ENCODE results near the gene ZNF654. TPM values are rescaled to one million over a fixed set of nuclear protein-coding genes. Genes with fewer than 3 reads are reported as not detected.

Gene ZNF654
- total and polyA plus RNA-seq, 2 experiments from 2014 or later, result 6.2 to 7.5 TPM

- TF ChIP-seq NANOG (IDR thresholded peaks at IDR 0.05; ENCODE audit: borderline replicate concordance), result no peak
- no peak for TF ChIP-seq EZH2 (IDR thresholded peaks at IDR 0.05; ENCODE audit: low read depth, unreplicated experiment)
- no peak for TF ChIP-seq STAT1 (IDR thresholded peaks at IDR 0.05; ENCODE audit: unreplicated experiment)
- TF ChIP-seq, protein P1, sequence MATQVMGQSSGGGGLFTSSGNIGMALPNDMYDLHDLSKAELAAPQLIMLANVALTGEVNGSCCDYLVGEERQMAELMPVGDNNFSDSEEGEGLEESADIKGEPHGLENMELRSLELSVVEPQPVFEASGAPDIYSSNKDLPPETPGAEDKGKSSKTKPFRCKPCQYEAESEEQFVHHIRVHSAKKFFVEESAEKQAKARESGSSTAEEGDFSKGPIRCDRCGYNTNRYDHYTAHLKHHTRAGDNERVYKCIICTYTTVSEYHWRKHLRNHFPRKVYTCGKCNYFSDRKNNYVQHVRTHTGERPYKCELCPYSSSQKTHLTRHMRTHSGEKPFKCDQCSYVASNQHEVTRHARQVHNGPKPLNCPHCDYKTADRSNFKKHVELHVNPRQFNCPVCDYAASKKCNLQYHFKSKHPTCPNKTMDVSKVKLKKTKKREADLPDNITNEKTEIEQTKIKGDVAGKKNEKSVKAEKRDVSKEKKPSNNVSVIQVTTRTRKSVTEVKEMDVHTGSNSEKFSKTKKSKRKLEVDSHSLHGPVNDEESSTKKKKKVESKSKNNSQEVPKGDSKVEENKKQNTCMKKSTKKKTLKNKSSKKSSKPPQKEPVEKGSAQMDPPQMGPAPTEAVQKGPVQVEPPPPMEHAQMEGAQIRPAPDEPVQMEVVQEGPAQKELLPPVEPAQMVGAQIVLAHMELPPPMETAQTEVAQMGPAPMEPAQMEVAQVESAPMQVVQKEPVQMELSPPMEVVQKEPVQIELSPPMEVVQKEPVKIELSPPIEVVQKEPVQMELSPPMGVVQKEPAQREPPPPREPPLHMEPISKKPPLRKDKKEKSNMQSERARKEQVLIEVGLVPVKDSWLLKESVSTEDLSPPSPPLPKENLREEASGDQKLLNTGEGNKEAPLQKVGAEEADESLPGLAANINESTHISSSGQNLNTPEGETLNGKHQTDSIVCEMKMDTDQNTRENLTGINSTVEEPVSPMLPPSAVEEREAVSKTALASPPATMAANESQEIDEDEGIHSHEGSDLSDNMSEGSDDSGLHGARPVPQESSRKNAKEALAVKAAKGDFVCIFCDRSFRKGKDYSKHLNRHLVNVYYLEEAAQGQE (IDR thresholded peaks at IDR 0.05; ENCODE audit: unreplicated experiment), result no peak
- no peak for TF ChIP-seq ZNF331 (CRISPR knock-in tag; IDR thresholded peaks at IDR 0.05; ENCODE audit: low read depth)
- TF ChIP-seq ETS1 (IDR thresholded peaks at IDR 0.05), result no peak
These were observed 132.9 kb downstream of the ZNF654 start (continued) for GRCh38 chr3:88191872-88192409.

GRCh38 chr3:88192631-88193030, 133.6 kb downstream of the ZNF654 start:
- no peak overlapping the region; the same call in 1 of the 2 replicates for H3K27ac ChIP-seq (ENCODE audit: low read depth)
- no peaks in the 10 kb centered on the region for H4K20me1 ChIP-seq (replicated peaks; ENCODE audit: insufficient read depth)
- no peak overlapping the region for H3K4me2 ChIP-seq
- H3K36me3 ChIP-seq (ENCODE audit: insufficient read depth), result no peaks in the 10 kb centered on the region
- peaks cover 11% of the 10 kb centered on the region; the same call in 1 of the 2 replicates for H3K4me1 ChIP-seq (ENCODE audit: insufficient read depth)
- no peaks in the 10 kb centered on the region for H3K27me3 ChIP-seq (ENCODE audit: insufficient read depth)
- H3K27me3 Mint-ChIP-seq (ENCODE audit: insufficient read depth, low read depth, poor library complexity), result no peaks in the 10 kb centered on the region
- H3K79me2 ChIP-seq (replicated peaks; ENCODE audit: insufficient read depth), result no peaks in the 10 kb centered on the region
- ATAC-seq (no peak), DNase-seq (ENCODE audit: low spot score) (no peak)
- H3K9me3 Mint-ChIP-seq, result peaks cover 15% of the 10 kb centered on the region
- H3K4me3 Mint-ChIP-seq, result no peak overlapping the region
- H2AFZ ChIP-seq, result no peak overlapping the region
- no peaks in the 10 kb centered on the region for H3F3A ChIP-seq (replicated peaks; ENCODE audit: low read depth)
- peaks cover 15% of the 10 kb centered on the region for H3K4me1 Mint-ChIP-seq
- H3K4me3 ChIP-seq, result no peak overlapping the region
- 0 out of 2 replicates have a peak overlapping the region, but pooled peaks have one; percentile 52 for H3K27ac Mint-ChIP-seq
- peaks cover 12% of the 10 kb centered on the region for H3K9me2 ChIP-seq (ENCODE audit: insufficient read depth)
- H3K36me3 Mint-ChIP-seq (ENCODE audit: low read depth), result peaks cover 32% of the 10 kb centered on the region; the same call in 2 of the 3 replicates
- no peak for TF ChIP-seq EZH2phosphoT487 (IDR thresholded peaks at IDR 0.05; ENCODE audit: unreplicated experiment)
- no peak for TF ChIP-seq EZH2 (IDR thresholded peaks at IDR 0.05; ENCODE audit: low read depth, unreplicated experiment)
- no peak for TF ChIP-seq ZNF462 (CRISPR knock-in tag; IDR thresholded peaks at IDR 0.05)
- no peak for TF ChIP-seq ZNF114 (CRISPR knock-in tag; IDR thresholded peaks at IDR 0.05)
- TF ChIP-seq POLR2AphosphoS5 (IDR thresholded peaks at IDR 0.05; ENCODE audit: low read depth), result no peak
- no peak for TF ChIP-seq ETS1 (IDR thresholded peaks at IDR 0.05)
- TF ChIP-seq STAT1 (IDR thresholded peaks at IDR 0.05; ENCODE audit: unreplicated experiment), result no peak
- TF ChIP-seq JUNB (IDR thresholded peaks at IDR 0.05; ENCODE audit: unreplicated experiment), result no peak
- TF ChIP-seq NANOG (IDR thresholded peaks at IDR 0.05; ENCODE audit: borderline replicate concordance), result no peak
- no peak for TF ChIP-seq CREB1 (CRISPR knock-in tag; IDR thresholded peaks at IDR 0.05; ENCODE audit: low read depth)
